ENCODE data around the gene PARD3.

GRCh38 chr10:34730726-34731125 lies 84.4 kb downstream of the PARD3 start:
- TF ChIP-seq, protein P1, sequence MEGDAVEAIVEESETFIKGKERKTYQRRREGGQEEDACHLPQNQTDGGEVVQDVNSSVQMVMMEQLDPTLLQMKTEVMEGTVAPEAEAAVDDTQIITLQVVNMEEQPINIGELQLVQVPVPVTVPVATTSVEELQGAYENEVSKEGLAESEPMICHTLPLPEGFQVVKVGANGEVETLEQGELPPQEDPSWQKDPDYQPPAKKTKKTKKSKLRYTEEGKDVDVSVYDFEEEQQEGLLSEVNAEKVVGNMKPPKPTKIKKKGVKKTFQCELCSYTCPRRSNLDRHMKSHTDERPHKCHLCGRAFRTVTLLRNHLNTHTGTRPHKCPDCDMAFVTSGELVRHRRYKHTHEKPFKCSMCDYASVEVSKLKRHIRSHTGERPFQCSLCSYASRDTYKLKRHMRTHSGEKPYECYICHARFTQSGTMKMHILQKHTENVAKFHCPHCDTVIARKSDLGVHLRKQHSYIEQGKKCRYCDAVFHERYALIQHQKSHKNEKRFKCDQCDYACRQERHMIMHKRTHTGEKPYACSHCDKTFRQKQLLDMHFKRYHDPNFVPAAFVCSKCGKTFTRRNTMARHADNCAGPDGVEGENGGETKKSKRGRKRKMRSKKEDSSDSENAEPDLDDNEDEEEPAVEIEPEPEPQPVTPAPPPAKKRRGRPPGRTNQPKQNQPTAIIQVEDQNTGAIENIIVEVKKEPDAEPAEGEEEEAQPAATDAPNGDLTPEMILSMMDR (IDR thresholded peaks at IDR 0.05), result no peak
- no peak for TF ChIP-seq EP300 (IDR thresholded peaks at IDR 0.05; ENCODE audit: low read depth)
- TF ChIP-seq POLR2A (IDR thresholded peaks at IDR 0.05), result no peak
- TF ChIP-seq POLR2AphosphoS5 (IDR thresholded peaks at IDR 0.05), result no peak
